Medulla oblongata (tissue), 1 donor: ENCODE results near the gene AKAP6.

Source experiments
- DNase-seq: peaks from one replicate; pipeline ENCODE4 v3.0.0-alpha.2; 2015; ENCODE audit errors: extremely low spot score

Gene AKAP6

DNA sequence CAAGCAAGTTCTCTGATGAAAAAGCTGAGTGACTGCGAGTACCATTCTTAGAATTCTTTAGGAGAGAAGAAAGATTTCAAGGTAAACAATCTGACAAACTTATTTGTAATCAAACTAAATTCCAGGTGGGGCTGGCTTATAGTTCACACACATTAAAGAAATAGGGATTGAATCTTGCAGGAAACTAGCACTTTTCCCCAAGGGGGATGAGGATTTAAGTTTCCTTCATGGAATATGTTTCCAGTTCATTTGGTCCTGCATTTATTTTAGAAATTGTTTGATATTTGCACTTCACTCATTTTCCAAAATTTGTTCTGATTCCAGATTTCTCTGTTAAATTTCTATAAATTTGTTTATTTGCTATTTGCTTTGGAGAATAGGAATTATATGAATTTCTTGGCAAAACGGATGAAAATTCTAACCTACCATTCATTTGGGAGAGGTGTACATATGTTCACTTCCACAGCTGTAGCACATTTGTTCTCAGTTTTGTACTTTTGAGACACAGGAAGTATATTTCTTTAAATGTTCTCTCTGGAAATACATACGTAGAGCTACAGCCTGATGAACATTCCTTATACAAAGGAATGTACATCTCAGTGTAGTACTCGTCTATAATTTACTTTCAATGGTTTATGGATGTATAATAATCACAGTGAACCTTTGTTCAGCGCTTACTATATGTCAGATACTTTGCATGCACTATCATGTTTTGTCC is 145.5 kb downstream of the AKAP6 start:
- no peak for DNase-seq

DNA sequence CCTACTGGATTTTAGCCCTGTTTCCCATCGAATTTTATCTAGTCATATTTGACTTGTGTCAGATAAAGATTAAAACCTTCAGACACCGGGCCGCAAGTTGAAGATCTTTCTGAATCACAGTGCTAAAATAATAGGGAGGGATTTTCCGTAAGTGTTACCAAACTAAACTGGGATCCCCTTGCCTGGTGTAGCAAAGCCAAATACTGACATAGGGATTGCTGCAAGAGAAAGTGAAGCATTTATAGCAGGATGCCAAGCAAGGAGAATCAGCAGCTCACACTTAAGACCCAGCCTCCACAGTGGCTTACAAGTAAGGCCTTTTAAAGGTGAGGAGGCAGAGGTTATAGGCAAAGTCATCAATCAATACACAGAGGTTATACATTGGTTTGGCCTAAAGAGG is 147.4 kb downstream of the AKAP6 start:
- no peak for DNase-seq

DNA sequence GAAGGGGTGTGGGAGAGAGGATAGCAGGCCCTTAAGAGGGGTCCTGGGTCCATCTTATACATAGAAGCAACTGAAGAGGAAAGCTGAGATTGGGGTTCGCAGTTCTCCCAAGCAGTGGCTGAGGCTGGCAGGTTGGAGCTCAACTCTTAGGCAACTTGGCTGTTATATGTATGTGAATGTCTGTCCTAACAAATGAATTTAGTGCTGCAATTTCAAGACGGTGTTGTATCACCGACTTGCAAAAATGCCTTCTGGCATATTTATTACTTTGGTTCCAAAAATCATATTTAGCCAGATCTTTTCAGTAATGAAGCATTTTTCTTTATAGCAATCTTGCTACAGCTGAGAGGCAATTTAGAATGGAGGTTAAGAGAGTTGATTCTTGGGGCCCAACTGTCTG is 148.3 kb downstream of the AKAP6 start:
- DNase-seq: no peak

DNA sequence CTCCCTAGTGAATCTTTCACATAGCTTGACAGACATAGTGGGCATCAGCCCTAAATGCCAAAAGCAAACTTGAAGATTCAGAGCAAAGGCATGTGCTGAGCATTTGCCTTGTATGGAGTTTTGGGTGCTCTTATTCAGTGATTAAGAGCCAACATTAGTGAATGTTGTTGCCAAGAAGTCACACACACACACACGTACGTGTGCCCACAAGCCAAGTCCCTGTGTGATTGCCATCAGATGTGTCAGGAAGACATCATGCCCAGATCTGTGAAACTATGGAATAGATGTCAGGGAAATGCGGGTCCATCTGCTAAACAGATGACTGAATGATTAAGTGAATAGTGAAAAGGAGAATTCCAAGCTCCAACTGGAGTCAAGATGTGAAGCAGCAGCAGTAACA is 149.0 kb downstream of the AKAP6 start:
- DNase-seq: no peak

DNA sequence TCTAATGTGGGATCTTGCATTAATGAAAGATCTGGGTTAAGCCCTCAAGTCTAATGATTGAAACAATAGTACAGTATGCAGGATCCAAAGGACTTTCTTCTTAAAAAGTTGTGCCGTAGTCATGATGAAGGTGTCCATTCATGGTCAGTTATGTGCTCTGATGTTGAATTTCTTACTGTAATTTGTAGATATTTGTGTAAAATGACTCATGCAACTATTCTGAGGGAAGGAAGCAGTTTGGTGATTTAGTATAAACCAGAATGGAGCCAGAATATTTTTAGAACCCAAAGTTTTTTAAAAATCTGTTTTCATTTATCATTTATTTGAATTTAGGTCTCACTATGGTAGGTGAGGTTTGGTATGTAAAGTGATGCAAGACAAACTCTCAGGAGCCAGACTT is 151.2 kb downstream of the AKAP6 start:
- no peak for DNase-seq

DNA sequence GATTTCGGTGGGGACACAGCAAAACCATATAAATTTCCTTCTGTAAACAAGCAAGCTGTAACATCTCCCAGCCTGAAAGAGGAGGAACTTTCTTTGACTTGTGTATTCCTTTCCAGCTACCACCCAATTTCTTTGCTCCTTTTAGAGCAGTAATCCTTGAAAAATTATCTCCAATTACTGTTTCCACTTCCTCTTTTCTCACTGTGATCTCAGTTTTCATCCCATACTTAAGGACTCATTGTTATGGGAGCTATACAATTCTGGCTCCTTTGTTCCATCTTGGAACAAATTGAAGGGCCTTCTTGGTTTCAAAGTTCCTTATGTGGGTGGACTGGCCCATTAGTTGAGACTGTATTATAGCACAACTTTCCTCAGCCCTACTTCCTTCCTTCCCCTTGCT is 152.6 kb downstream of the AKAP6 start:
- no peak for DNase-seq

DNA sequence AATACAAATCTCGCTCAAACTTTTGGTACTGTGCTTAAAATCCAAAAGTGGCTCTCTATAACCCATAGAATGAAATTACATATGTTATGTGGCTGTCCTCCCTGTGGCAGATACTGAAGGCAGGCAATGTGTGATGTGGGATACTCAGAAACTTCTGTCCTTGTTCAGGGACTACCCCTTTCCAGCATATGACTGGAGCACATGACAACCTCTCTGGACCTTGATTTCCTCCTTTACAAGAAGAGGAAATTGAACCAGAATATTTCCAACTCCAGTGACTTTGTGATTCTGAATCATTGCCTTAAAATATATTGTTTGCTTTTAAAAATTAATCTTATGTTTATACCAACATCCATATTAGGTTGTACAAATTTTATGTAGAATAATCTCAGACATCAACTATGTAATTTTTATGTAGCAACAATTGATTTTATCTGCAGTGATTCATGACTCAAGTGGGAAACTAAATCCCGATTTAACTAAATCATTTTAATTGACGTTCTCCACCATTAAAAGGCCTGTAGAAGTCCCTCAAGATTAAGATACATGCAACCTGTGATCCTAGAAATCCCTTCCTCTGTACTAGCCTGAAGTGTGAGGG is 162.4 kb downstream of the AKAP6 start:
- DNase-seq: peak; percentile 71

DNA sequence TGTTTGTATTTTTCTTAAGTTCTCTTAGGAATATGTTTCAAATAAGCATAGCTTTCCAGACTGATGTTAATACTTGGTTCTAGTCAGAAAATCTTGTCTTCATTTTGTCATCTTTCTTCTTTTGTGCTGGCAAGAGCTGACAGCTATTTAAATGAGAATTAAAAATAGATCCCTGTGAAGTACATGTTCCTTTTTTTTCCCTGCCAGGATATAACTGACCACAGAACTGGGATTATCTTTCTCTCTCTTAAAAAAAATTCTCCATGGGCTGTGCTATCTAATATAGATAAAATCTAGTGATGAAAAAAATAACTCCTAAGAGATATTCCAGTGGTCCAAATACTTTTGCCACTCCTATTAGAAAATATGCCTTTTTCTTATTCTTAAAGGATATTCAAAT is 163.4 kb downstream of the AKAP6 start:
- no peak for DNase-seq

DNA sequence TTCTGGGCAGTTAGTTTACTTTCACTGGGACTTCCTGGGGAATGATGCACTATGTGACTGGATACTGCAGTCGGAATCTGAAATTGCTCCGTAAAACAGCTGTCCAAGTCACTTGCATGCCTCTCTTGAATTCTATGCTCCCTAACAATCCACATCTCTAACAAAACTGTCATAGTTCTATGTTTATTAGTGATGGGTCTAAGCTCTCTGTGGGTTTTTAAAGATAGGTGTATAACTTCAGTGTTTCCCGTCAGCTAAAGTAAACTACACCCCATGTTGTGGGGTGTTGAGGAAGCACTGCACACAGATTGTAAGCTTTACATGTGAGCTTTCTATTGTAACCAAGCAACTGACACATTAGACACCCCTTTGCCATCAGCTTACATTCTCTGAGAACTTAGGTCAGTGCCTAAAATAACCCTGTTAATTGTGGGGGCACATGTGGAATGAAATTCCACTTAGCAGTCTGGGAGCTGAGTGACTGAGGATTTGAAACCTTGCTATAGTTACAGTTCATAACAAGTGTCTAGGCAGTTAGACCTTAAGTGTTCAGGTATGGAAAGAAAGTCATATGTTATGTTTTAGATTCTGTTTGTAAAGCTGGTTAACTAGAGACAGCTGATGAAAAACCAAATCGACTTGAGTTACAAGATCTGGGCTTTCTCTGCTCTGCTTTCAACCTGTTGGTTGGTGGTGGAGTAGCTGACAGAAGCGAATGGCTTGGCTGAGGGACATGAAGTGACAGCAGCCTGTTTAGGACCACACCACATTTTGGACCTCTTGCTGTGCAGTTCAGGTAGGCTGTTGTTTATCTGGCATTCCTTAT is 165.7 kb downstream of the AKAP6 start:
- DNase-seq: no peak

DNA sequence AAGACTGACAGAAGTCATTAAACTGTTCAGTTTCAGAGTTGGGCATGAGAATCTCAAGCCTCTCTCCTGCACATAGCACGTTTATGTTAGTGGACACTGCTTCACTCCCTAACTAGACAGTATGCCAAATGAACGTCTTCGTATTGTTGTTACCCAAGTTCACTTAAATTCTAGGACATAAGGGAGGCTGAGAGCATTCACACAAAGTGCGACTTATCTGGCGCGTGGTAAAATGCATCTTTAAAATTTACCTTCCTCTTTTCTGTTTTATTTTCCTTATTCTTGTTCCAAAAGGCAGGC is 166.3 kb downstream of the AKAP6 start:
- no peak for DNase-seq

DNA sequence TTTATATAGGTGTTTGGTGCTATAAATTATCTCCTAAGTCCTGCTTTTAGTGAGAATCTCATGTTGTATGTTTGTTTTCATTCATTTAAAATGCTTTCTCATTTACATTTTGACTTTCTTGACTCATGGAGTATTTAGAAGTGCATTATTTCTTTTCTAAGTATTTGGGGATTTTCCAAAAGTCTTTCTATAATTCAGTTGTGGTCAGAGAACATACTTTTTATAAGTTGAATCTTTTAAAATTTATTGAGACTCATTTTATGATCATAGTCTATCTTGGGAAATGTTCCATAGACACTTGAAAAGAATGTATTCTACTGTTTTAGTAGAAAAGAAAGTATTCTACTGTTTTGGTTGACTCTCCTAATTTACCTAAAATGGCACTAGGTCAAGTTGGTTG is 168.2 kb downstream of the AKAP6 start:
- DNase-seq: no peak

DNA sequence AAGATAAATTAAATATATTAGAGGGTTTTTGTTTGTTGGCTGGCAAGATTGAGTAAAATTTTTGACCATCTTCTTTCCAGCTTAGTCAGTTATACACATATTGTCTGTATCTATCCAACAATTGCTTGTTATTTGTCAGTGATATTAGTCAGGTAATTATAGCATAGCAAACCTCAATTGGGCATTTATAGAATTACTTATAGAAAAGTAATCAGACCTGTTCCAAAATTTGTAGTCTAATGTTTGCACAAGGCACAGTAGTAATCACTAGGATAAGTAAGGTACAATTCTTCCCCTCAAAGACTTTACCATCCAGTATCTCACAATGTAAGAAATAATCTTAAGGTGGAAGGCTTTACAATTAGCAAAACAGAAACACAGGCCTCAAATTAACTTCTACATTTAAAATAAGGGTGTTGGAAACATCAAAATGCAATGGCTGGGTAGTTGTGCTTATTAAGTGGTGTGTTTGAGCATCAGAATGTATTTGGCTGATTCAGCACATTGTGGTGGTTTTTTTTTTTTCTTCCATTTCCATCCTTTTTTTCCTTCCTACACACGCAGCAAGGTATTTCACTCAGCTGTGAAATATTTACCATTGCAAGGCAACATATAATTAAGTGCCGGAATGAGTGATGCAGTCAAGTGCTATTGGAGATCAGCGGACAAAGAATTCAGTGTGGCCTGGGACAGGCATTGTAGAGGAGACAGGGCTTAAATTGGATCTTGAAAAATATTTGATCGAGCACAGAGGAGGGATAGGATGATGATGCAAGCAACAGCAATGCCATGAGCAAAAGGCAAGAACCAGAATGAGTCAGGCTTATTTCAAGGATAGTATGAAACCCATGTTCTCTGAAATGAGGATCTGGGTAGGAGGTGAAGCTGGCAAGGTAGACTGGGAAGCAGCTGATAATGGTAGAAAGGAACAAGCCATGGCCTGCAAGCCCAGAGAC is 178.2 kb downstream of the AKAP6 start:
- DNase-seq: no peak

DNA sequence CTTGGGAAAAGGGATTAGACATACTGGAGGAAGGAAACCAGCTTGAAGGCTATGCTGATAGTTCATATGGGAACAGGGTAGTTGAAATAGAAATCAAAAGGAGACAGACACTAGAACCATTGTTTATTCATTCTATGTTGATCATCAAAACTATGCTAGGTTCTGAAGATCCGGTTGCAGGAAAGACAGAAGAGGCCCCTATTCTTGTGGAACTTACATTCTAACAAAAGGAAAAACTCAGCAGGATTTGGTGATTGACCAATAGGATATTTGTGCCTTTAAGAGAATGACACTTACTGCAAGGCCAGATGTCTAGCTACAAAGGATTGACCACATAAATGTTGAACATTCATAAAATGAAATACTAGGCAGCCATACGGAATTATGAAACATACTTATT is 179.2 kb downstream of the AKAP6 start:
- DNase-seq: peak; percentile 67

DNA sequence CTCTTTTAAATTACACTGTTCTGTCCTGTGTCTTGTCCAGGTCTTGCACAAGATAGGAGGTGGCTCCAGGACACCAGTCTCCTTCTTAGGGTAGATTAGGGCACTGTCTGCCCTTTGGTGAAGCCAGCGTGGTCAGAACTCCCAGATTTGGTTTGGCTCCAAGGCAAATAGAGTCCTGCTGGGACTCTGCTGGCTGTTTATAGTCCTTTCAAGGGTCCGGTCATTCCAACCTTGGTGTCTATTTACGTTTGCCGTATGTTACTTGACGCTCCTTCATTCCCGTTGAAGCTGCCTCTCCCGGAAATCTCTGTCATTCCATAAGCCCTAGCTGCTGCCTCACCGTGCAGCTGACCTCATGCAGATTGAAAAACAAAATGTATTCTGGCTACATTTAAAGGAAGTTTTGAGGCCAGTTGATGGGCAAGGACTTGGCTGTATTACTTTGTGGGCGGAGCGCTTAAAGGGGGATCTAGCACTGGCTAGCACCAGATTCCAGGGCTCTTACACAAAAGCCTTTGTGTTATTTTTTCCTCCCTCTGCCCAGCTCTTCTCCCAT is 180.6 kb downstream of the AKAP6 start:
- DNase-seq: peak; percentile 98

DNA sequence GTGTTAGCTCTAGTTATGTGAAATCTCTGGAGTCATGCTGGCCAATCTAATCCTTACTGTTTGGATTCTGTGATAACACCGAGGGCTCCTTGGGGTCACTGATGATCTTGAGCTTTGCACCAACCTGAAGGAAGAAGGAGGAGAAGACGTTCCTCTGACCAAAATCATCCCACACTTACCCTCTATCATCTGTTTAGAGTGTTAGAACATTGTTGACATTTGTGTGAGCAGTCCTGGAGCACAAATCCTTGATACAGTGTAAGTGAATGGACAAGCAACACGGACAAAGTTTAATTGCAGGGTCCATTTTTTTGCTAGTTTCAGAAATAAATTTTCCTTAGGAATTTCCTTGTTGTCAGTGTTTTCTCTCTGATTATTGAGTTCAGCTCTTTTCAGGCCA is 181.7 kb downstream of the AKAP6 start:
- DNase-seq: no peak

DNA sequence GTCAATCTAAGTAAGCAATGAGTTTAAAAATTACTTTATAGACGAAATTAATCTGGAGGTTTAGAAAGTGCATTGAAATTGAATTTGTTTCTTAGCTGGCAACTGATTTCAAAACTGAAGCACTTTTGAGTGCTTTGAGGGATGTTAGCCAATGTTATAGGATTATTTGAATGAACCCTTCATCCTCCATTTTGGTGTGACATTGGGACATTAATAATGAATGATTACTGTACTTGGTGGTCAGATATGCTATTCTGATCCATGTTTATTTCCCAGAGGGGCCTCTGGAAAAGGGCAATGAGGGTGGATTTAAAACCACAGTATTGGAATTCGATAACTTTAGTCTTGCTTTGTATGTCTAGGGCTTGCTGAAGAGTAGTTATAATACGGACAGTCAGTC is 183.2 kb downstream of the AKAP6 start:
- DNase-seq: no peak

DNA sequence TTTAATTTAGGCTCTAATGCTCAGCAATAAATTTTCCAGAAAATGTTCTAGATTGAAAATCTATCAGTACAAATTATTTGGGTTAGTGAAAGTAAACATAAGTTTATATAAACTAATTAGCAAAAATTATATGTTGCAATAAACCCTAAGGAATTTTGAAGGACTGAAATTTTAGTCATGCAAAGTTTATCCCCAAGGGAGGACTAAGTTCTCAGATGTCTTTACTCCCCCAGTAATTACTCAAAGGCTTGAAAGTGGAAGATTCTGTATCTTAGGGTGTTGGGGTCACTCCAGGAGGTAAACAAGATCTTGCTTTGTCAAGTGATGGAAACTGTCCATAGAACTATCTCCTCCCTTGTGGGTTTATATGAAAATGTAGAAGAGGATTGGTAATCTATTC is 183.7 kb downstream of the AKAP6 start:
- no peak for DNase-seq

DNA sequence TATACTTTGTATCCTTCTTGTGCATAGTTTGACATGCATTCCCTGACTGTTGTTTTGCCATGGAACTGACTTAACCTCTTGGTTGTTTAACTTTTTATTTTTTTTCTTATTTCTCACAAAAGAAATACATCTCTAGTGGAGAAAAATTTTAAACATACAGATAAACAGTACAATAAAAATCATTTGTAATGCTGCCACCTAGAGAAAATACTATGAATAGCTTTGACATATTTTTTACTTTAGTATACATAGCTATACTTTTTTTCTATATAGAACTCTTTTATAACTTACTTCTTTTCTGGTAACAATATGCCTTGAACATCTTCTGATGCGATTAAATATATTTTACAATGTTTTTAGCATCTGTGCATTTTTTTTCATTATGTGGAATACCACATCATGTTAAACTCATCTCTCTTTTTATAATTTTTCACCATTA is 184.5 kb downstream of the AKAP6 start:
- peak; percentile 59 for DNase-seq

DNA sequence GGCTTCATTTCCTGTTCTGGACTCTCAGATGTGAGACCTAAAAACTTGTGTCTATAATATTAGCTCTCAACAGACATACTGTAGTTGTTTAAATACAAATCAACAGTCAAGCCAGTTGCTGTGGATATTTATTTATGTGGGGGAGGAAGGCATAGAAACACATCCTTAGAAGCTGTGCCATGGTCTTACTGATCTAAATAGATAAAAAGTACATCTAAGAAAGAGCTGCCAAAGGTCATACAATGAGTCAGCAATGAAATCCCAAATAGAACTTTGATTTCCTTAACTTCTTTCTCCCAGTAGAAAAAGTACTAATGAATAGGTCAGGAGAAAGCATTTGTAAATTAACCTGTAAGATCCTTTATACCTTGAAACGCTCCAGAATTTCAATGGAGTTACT is 185.1 kb downstream of the AKAP6 start:
- no peak for DNase-seq

DNA sequence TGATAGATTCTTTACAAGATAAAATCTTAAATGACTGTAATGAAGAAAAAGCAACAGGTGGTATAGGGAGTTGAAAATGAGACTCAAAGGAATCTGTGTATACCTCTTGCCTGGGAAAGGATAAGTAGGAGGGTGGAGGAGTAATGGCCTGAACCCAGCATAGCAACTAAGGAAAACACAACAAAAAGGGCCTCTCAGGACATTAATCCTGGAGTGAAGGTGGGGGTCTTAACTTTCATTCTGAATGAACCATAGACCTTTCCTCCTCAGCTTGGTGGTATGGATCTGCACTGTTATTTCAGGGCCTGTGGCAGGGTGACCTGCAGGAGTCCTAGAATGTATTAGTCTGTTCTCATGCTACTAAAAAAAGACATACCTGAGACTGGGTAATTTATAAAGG is 185.6 kb downstream of the AKAP6 start:
- DNase-seq: no peak

DNA sequence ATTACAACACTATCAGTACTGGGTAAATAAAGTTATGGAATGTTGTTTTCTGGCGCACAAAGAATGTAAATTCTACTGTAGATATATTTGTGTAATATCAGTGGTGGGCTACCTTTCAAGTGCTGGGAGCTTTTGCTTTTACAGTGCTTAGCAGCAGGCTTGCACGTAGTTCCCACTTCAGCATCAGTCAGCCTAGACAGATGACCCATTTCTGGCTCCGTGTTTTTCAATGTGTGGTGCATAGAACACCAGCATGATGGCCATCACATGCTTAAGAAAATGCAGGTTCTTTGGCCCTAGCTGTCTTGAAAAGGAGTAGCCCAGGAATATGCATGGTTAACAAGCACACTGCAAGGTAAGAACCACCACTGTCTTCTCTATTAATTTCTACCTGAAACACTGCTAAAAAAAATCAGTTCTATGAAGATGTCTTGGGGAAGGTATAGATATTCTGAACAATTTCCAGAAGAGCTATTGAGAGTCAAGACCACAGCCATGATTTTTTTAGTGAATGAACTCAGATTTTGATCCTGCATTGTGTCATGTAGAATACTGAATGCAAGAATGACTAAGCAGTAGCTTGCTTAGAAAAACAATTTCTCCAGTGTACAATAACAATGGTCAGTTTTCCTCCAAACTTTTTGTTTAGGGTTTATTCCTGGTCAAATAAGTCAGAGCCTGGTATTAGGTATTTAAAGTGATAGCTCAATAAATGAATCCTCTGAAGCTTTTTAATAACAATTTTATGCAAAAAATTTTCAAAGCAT is 195.7 kb downstream of the AKAP6 start:
- peak; percentile 49 for DNase-seq
